ENCODE results near the gene NECAP2. TPM values are rescaled to one million over a fixed set of nuclear protein-coding genes. Genes with fewer than 3 reads are reported as not detected.

NECAP2 gene
- polyA plus RNA-seq, 1 of the 3 experiments (the other 2 are of a cell fraction) = 100.0 TPM

GRCh38 chr1:16397120-16397519 lies 43.4 kb upstream of the NECAP2 start:
- CTCF ChIA-PET = no interaction called here
- 75% methylated on average over 5 of the region's 5 CpGs for WGBS (ENCODE audit: low lambda C conversion rate)
- POLR2A ChIA-PET = no interaction called here
- Histone ChIP-seq H4K20me1 (ENCODE audit: insufficient read depth) (peaks cover 24% of the 10 kb centered on the region), H3F3A (replicated peaks; ENCODE audit: insufficient read depth) (peaks cover 2% of the 10 kb centered on the region), H2AFZ (ENCODE audit: low read depth) (no peak overlapping the region), H3K4me2 (no peak overlapping the region), H3K27ac (ENCODE audit: low read depth in 2 of 2, low read length in 1 of 2) (no peak overlapping the region; a peak in 1 of 4 replicates), H3K4me3 (ENCODE audit: low read depth in 2 of 2, low read length in 1 of 2) (no peak overlapping the region), H3K36me3 (replicated peaks in 1 of 2; ENCODE audit: control insufficient read depth in 1 of 2, insufficient read depth in 2 of 2, low read length in 1 of 2) (peaks cover 12 to 52% of the 10 kb centered on the region in 2 experiments), H3K9me3 (no peaks in the 10 kb centered on the region), H3K27me3 (ENCODE audit: insufficient read depth) (no peaks in the 10 kb centered on the region), H3K79me2 (ENCODE audit: insufficient read depth) (peaks cover 43% of the 10 kb centered on the region), H3K4me1 (ENCODE audit: control insufficient read depth in 1 of 2, insufficient read depth in 2 of 2, low read depth in 1 of 2, low read length in 1 of 2) (peaks cover 2 to 12% of the 10 kb centered on the region in 2 experiments; a peak in 3 of 4 replicates), H3K9me2 (no peaks in the 10 kb centered on the region), H3K9ac (no peak overlapping the region)
- TF ChIP-seq NRF1 (IDR thresholded peaks at IDR 0.05; ENCODE audit: low read depth, low read length) = no peak
- no peak for TF ChIP-seq TEAD4 (IDR thresholded peaks at IDR 0.05; ENCODE audit: borderline replicate concordance, insufficient read depth)
- no peak for TF ChIP-seq SIN3A (IDR thresholded peaks at IDR 0.05; ENCODE audit: borderline replicate concordance, low read depth, low read length)
- no peak for DNase-seq

- Histone ChIP-seq H3K4me3 (ENCODE audit: low read depth in 2 of 2, low read length in 1 of 2) (no peak overlapping the region), H3K27ac (ENCODE audit: low read depth in 2 of 2, low read length in 1 of 2) (no peak overlapping the region), H3K36me3 (replicated peaks in 1 of 2; ENCODE audit: control insufficient read depth in 1 of 2, insufficient read depth in 2 of 2, low read length in 1 of 2) (peaks cover 12 to 49% of the 10 kb centered on the region in 2 experiments), H2AFZ (ENCODE audit: low read depth) (no peak overlapping the region), H3K9ac (no peak overlapping the region), H3K4me1 (ENCODE audit: control insufficient read depth in 1 of 2, insufficient read depth in 2 of 2, low read depth in 1 of 2, low read length in 1 of 2) (peaks cover 0 to 12% of the 10 kb centered on the region in 2 experiments; a peak in 3 of 4 replicates), H3K79me2 (ENCODE audit: insufficient read depth) (peaks cover 30% of the 10 kb centered on the region), H4K20me1 (ENCODE audit: insufficient read depth) (peaks cover 11% of the 10 kb centered on the region), H3K27me3 (ENCODE audit: insufficient read depth) (no peaks in the 10 kb centered on the region), H3K4me2 (no peak overlapping the region), H3K9me3 (no peaks in the 10 kb centered on the region), H3K9me2 (no peaks in the 10 kb centered on the region), H3F3A (replicated peaks; ENCODE audit: insufficient read depth) (peaks cover 2% of the 10 kb centered on the region)
- ChIA-PET POLR2A (no interaction called here), CTCF (no interaction called here)
- no peak for DNase-seq
- WGBS (ENCODE audit: low lambda C conversion rate) = 100% methylated on average over 2 of the region's 5 CpGs
- TF ChIP-seq YY1 (IDR thresholded peaks at IDR 0.05; ENCODE audit: low read depth) (no peak), SMC3 (IDR thresholded peaks at IDR 0.05; ENCODE audit: low read depth, low read length) (no peak), REST (IDR thresholded peaks at IDR 0.05; ENCODE audit: low read depth, low read length) (no peak), RFX5 (IDR thresholded peaks at IDR 0.05; ENCODE audit: low read length) (no peak), FOXM1 (IDR thresholded peaks at IDR 0.05; ENCODE audit: low read depth) (no peak)
- TF ChIP-seq, protein P1, sequence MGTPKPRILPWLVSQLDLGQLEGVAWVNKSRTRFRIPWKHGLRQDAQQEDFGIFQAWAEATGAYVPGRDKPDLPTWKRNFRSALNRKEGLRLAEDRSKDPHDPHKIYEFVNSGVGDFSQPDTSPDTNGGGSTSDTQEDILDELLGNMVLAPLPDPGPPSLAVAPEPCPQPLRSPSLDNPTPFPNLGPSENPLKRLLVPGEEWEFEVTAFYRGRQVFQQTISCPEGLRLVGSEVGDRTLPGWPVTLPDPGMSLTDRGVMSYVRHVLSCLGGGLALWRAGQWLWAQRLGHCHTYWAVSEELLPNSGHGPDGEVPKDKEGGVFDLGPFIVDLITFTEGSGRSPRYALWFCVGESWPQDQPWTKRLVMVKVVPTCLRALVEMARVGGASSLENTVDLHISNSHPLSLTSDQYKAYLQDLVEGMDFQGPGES (IDR thresholded peaks at IDR 0.05; ENCODE audit: low read depth, low read length) = no peak
Measured at GRCh38 chr1:16398371-16398953, 42.1 kb upstream of the NECAP2 start.

All from SK-N-SH (cell line).